Uterus (tissue), 4 donors: ENCODE measurements around the gene MYCT1. TPM values are rescaled to one million over a fixed set of nuclear protein-coding genes. Genes with fewer than 3 reads are reported as not detected.
A peak's percentile ranks its signal among the peaks of the same experiment; 100 is the strongest.
"Not testable (repeated sequence)": the region's sequence is repeated elsewhere in the genome, so short reads cannot be mapped to it uniquely, and the experiment has no call there.

ENCODE experiments used
- DNase-seq, 2 donors: peaks; one replicate each; pipeline ENCODE4 v3.0.0-alpha.2; 2019 to 2020
- H3K27ac ChIP-seq, 2 donors: fragments of 200-600 bp; sonication (generic); 1 replicate in 1 of 2; 2 replicates in 1 of 2; pipeline ENCODE4 v1.5.1; 2016 to 2018
- H3K27me3 ChIP-seq, 2 donors: fragments of 200-600 bp; sonication (generic); one replicate each; pipeline ENCODE4 v1.5.1; 2018 to 2019; ENCODE audit warnings: control low read depth in 1 of 2
- H3K36me3 ChIP-seq, 2 donors: fragments of 200-600 bp; sonication (generic); one replicate each; pipeline ENCODE4 v1.5.1; 2019; ENCODE audit warnings: control low read depth in 1 of 2
- H3K4me1 ChIP-seq, 2 donors: fragments of 200-600 bp; sonication (generic); one replicate each; pipeline ENCODE4 v1.5.1; 2018 to 2019; ENCODE audit warnings: control low read depth in 1 of 2
- H3K4me3 ChIP-seq, 2 donors: fragments of 200-600 bp; sonication (generic); 1 replicate in 1 of 2; 2 replicates in 1 of 2; pipeline ENCODE4 v1.5.1; 2018 to 2019; ENCODE audit warnings: mild to moderate bottlenecking in 1 of 2
- H3K9me3 ChIP-seq, 2 donors: fragments of 200-600 bp; sonication (generic); one replicate each; pipeline ENCODE4 v1.5.1; 2019; ENCODE audit warnings: control low read depth in 1 of 2
- POLR2A ChIP-seq, 2 donors: fragments of 450-650 bp; IDR thresholded peaks; one replicate each; pipeline ENCODE4 v1.6.1; 2016; ENCODE audit warnings: antibody characterized with exemption in 2 of 2, mild to moderate bottlenecking in 1 of 2, moderate library complexity in 1 of 2
- intact Hi-C: fragments of 100-400 bp; cut with DNase I; formaldehyde crosslinking; loops from one replicate; pipeline ENCODE4 v1.15.1; 2023; ENCODE audit warnings: low total_unique reads
- total RNA-seq, 4 donors: library from RNA; depleted of rRNA in 3 of 4; stranded (reverse); fragments of >200 nt in 3 of 4; gene quantifications; one replicate each; pipeline versions ENCODE4 v1.1.0 to v1.2.4, GENCODE V29; 2014 to 2023
- TF ChIP-seq, protein P1 (sequence below), 4 experiments: fragments of 200-600 bp in 2 of 4; fragments of 450-650 bp in 2 of 4; sonication (generic) in 2 of 4; IDR thresholded peaks; one replicate each; pipeline ENCODE4 v1.5.1; 2016 to 2019; ENCODE audit warnings: antibody characterized with exemption in 4 of 4, mild to moderate bottlenecking in 2 of 4, moderate library complexity in 1 of 4
- donor health status: DM: yes; HTN: yes; CAD: no.

MYCT1 gene
- total RNA-seq, 4 donors from 2014 or later: 10.0 to 30.3 (median 25.3) TPM

DNA sequence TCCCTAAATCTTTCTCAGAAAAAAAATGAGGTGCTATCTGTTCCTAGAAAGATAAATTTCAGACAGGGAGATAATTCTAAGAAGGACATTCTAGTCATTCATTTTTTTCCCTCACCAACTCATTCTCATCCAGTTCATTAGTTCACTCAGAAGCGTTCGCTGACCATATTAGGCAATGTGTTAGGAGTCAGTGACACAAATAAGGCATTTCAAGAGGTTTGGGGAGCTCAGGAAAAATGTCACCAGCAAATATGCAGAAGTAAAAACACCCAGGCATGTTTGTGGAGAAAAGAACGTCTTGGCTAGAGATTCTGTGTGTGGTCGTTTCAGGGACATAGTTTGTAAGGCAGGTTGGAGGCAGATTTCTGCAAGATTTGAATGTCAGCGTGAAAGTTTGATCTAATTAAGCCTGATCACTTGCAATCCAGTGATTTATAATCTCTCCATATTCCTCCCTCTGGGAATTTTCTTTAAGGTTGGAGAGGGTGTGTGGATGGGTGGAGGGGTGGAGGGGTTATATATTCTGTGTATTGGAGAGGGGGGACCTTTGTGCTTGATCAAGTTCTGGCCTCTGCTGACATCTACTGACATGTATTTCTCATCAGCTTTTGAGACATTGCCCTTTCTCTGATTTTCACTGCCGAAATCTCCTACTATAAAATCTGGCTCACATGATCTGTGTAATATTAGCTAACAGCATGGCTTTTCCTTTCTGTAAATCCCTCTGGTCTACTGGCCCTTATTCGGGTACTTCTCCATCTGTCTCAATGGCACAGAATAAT is 3.6 kb downstream of the MYCT1 start:
- intact Hi-C loops: no loop called here
- DNase-seq: no peak
- Histone ChIP-seq H3K4me3 (no peak overlapping the region), H3K36me3 (no peaks in the 10 kb centered on the region), H3K4me1 (no peaks in the 10 kb centered on the region), H3K27ac (peak overlapping the region; percentile 15 to 76), H3K27me3 (no peaks in the 10 kb centered on the region), H3K9me3 (no peaks in the 10 kb centered on the region)
- TF ChIP-seq, protein P1, sequence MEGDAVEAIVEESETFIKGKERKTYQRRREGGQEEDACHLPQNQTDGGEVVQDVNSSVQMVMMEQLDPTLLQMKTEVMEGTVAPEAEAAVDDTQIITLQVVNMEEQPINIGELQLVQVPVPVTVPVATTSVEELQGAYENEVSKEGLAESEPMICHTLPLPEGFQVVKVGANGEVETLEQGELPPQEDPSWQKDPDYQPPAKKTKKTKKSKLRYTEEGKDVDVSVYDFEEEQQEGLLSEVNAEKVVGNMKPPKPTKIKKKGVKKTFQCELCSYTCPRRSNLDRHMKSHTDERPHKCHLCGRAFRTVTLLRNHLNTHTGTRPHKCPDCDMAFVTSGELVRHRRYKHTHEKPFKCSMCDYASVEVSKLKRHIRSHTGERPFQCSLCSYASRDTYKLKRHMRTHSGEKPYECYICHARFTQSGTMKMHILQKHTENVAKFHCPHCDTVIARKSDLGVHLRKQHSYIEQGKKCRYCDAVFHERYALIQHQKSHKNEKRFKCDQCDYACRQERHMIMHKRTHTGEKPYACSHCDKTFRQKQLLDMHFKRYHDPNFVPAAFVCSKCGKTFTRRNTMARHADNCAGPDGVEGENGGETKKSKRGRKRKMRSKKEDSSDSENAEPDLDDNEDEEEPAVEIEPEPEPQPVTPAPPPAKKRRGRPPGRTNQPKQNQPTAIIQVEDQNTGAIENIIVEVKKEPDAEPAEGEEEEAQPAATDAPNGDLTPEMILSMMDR (IDR thresholded peaks at IDR 0.05): no peak
- TF ChIP-seq POLR2A (IDR thresholded peaks at IDR 0.05): peak in 1 of 2 donors; percentile 25

- Histone ChIP-seq H3K4me3 (no peak overlapping the region), H3K27ac (peak overlapping the region; percentile 15 to 76)
- no peak for TF ChIP-seq POLR2A (IDR thresholded peaks at IDR 0.05)
- TF ChIP-seq, protein P1 (IDR thresholded peaks at IDR 0.05): no peak
Observed at GRCh38 chr6:152701863-152702401, 4.2 kb downstream of the MYCT1 start.

DNA sequence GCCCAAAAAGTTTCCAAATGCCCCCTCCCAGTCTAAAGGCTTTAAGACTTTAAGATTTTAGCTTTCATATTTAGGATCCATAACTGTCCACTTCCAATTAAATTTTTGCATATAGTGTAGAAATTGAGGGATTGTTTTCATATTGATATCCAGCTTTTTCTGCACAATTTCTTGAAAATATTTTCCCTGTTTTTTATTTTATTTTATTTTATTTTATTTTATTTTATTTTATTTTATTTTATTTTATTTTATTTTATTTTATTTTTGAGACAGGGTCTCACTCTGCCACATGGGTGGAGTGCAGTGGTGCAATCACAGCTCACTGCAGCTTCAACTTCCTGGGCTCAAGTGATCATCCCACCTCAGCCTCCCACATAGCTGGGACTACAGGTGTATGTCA is 6.1 kb downstream of the MYCT1 start:
- H3K27ac ChIP-seq, intact Hi-C loops, DNase-seq, H3K9me3 ChIP-seq, H3K4me3 ChIP-seq, H3K4me1 ChIP-seq, H3K27me3 ChIP-seq, H3K36me3 ChIP-seq: not testable (repeated sequence)

More at GRCh38 chr6:152701863-152702401, 4.2 kb downstream of the MYCT1 start:
- H3K9me3 ChIP-seq: no peaks in the 10 kb centered on the region
- no peaks in the 10 kb centered on the region for H3K27me3 ChIP-seq
- intact Hi-C loops: no loop called here
- H3K36me3 ChIP-seq: no peaks in the 10 kb centered on the region
- H3K4me1 ChIP-seq: no peaks in the 10 kb centered on the region
- no peak for DNase-seq

DNA sequence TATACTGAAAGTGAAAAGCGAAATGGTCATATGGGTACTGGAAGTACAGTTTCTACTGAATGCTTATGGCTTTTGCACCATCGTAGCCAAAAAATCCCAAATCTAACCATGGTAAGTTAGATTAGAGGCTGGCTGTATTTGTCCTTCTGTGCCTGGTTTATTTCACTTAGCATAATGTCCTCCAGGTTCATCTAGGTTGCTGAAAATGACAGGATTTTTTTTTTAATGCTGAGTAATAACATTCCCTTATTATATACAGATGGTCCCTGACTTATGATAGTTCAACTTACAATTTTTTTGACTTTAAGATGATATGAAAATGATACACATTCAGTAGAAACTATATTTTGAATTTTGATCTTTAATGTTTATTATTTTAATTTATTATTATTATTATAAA is 7.6 kb downstream of the MYCT1 start:
- intact Hi-C loops: no loop called here
- no peak for DNase-seq
- no peak overlapping the region for H3K27ac ChIP-seq

GRCh38 chr6:152716322-152716721 is 18.6 kb downstream of the MYCT1 start:
- Histone ChIP-seq H3K9me3 (no peaks in the 10 kb centered on the region), H3K4me3 (no peak overlapping the region), H3K27ac (no peak overlapping the region), H3K36me3 (no peaks in the 10 kb centered on the region), H3K27me3 (no peaks in the 10 kb centered on the region), H3K4me1 (no peaks in the 10 kb centered on the region)
- no peak for DNase-seq
- intact Hi-C loops: no loop called here
- TF ChIP-seq POLR2A (IDR thresholded peaks at IDR 0.05): no peak
- TF ChIP-seq, protein P1 (IDR thresholded peaks at IDR 0.05): no peak

More for the DNA sequence above, 7.6 kb downstream of the MYCT1 start:
- Histone ChIP-seq H3K4me1 (no peaks in the 10 kb centered on the region), H3K36me3 (no peaks in the 10 kb centered on the region), H3K27me3 (no peaks in the 10 kb centered on the region), H3K4me3 (no peak overlapping the region), H3K9me3 (peaks cover 3 to 6% of the 10 kb centered on the region in 2 donors)
- TF ChIP-seq, protein P1 (IDR thresholded peaks at IDR 0.05): no peak
- no peak for TF ChIP-seq POLR2A (IDR thresholded peaks at IDR 0.05)
